H1 (cell line): ENCODE results near the gene GNA12.

Experiments
- EGR1 ChIP-seq: IDR thresholded peaks from 2 replicates; pipeline ENCODE4 v1.6.1; 2011; ENCODE audit warnings: low read depth, low read length, borderline replicate concordance
- EP300 ChIP-seq, 2 experiments: IDR thresholded peaks; 1 replicate in 1 of 2; 2 replicates in 1 of 2; pipeline ENCODE4 v1.6.1; 2011 to 2012; ENCODE audit warnings: low read depth in 2 of 2, low read length in 2 of 2, mild to moderate bottlenecking in 2 of 2, borderline replicate concordance in 1 of 2, inconsistent platforms in 1 of 2, moderate library complexity in 1 of 2
- EZH2 ChIP-seq: fragments of 200-600 bp; sonication (generic); IDR thresholded peaks from 2 replicates; pipeline ENCODE4 v1.7.1; 2012; ENCODE audit warnings: low read depth, mild to moderate bottlenecking, moderate library complexity, low read length, inconsistent platforms; ENCODE audit not compliant: severe bottlenecking
- GABPA ChIP-seq: IDR thresholded peaks from 2 replicates; pipeline ENCODE4 v1.6.1; 2011; ENCODE audit warnings: mild to moderate bottlenecking, low read length, moderate library complexity, borderline replicate concordance; ENCODE audit not compliant: insufficient read depth
- HDAC2 ChIP-seq, 2 experiments: fragments of 300-600 bp in 1 of 2; sonication (generic) in 1 of 2; IDR thresholded peaks; 2 replicates each; pipeline ENCODE4 v1.6.1; 2011 to 2012; ENCODE audit warnings: low read depth in 2 of 2, low read length in 2 of 2, mild to moderate bottlenecking in 2 of 2, moderate library complexity in 2 of 2, borderline replicate concordance in 1 of 2, inconsistent platforms in 1 of 2
- JUND ChIP-seq: IDR thresholded peaks from 2 replicates; pipeline ENCODE4 v1.6.1; 2011; ENCODE audit warnings: mild to moderate bottlenecking, improper control_type of control experiment, low read length
- POLR2A ChIP-seq, 2 experiments: IDR thresholded peaks; 1 replicate in 1 of 2; 2 replicates in 1 of 2; pipeline ENCODE4 v1.6.1; 2011; ENCODE audit warnings: low read depth in 2 of 2, low read length in 2 of 2, mild to moderate bottlenecking in 2 of 2; ENCODE audit errors: control extremely low read depth in 1 of 2
- POLR2AphosphoS5 ChIP-seq: IDR thresholded peaks from 2 replicates; pipeline ENCODE4 v1.6.1; 2011; ENCODE audit warnings: low read depth, low read length
- RFX5 ChIP-seq: IDR thresholded peaks from 2 replicates; pipeline ENCODE4 v1.6.1; 2011; ENCODE audit warnings: low read depth, low read length, improper control_type of control experiment, borderline replicate concordance
- SRF ChIP-seq: IDR thresholded peaks from 2 replicates; pipeline ENCODE4 v1.6.1; 2011; ENCODE audit warnings: mild to moderate bottlenecking, low read depth, low read length, moderate library complexity
- TCF12 ChIP-seq: IDR thresholded peaks from 2 replicates; pipeline ENCODE4 v1.6.1; 2011; ENCODE audit warnings: low read depth, mild to moderate bottlenecking, low read length
- TF ChIP-seq, protein P1 (sequence below): IDR thresholded peaks from 2 replicates; pipeline ENCODE4 v1.6.1; 2012; ENCODE audit warnings: inconsistent platforms
- TF ChIP-seq, protein P2 (sequence below): IDR thresholded peaks from 2 replicates; pipeline ENCODE4 v1.6.1; 2011; ENCODE audit warnings: low read depth, mild to moderate bottlenecking, low read length; ENCODE audit not compliant: insufficient read depth
- TF ChIP-seq, protein P3 (sequence below), 3 experiments: IDR thresholded peaks; 1 replicate in 2 of 3; 2 replicates in 1 of 3; pipeline versions ENCODE4 v1.5.1 to v1.6.1; 2011; ENCODE audit warnings: low read length in 3 of 3, mild to moderate bottlenecking in 3 of 3, inconsistent platforms in 2 of 3, low read depth in 1 of 3, moderate library complexity in 1 of 3; ENCODE audit not compliant: insufficient read depth in 1 of 3; ENCODE audit errors: control extremely low read depth in 1 of 3

DNA sequence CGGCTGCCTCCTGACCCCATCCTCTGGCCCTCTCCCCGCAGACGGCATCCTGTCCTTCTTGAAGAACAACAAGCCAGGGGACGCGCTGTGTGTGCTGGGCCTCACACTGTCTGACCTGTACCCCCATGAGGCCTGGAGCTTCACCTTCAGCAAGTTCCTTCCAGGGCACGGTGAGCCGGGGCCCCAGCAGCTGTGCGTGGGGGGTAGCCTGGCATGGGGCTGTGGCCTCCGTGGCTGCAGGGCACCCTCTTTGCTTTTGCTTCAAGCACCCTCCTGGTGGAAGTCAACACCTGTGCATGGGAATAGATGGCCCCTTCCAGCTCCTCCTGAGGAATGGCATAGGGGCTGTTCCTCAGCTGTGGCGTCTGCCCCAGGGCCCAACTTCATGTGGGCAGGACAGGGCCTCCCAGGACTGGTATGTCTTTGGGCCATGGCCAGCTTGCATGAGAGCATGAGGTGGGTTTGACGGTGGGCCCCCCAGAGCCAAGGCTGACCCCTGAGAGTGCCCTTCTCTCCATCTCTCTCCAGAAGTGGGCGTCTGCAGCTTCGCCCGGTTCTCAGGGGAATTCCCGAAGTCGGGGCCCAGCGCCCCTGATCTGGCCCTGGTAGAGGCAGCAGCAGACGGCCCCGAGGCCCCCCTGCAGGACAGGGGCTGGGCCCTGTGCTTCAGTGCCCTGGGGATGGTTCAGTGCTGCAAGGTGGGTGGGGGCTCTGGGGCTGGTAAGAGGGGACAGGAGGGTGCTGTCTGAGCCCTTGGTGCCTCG is 135.4 kb downstream of the GNA12 start:
- TF ChIP-seq, protein P1, sequence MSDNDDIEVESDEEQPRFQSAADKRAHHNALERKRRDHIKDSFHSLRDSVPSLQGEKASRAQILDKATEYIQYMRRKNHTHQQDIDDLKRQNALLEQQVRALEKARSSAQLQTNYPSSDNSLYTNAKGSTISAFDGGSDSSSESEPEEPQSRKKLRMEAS = no peak
- no peak for TF ChIP-seq EGR1
- no peak for TF ChIP-seq HDAC2 (IDR thresholded peaks at IDR 0.05; ENCODE audit: borderline replicate concordance in 1 of 2, low read depth in 2 of 2, low read length in 2 of 2)
- TF ChIP-seq RFX5 = no peak
- TF ChIP-seq, protein P2, sequence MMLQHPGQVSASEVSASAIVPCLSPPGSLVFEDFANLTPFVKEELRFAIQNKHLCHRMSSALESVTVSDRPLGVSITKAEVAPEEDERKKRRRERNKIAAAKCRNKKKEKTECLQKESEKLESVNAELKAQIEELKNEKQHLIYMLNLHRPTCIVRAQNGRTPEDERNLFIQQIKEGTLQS = no peak
- no peak for TF ChIP-seq GABPA
- TF ChIP-seq POLR2A (IDR thresholded peaks at IDR 0.05; ENCODE audit: control extremely low read depth in 1 of 2, low read depth in 2 of 2, low read length in 2 of 2) = no peak
- TF ChIP-seq, protein P3, sequence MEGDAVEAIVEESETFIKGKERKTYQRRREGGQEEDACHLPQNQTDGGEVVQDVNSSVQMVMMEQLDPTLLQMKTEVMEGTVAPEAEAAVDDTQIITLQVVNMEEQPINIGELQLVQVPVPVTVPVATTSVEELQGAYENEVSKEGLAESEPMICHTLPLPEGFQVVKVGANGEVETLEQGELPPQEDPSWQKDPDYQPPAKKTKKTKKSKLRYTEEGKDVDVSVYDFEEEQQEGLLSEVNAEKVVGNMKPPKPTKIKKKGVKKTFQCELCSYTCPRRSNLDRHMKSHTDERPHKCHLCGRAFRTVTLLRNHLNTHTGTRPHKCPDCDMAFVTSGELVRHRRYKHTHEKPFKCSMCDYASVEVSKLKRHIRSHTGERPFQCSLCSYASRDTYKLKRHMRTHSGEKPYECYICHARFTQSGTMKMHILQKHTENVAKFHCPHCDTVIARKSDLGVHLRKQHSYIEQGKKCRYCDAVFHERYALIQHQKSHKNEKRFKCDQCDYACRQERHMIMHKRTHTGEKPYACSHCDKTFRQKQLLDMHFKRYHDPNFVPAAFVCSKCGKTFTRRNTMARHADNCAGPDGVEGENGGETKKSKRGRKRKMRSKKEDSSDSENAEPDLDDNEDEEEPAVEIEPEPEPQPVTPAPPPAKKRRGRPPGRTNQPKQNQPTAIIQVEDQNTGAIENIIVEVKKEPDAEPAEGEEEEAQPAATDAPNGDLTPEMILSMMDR (IDR thresholded peaks at IDR 0.05; ENCODE audit: control extremely low read depth in 1 of 3, insufficient read depth in 1 of 3, low read depth in 1 of 3, low read length in 3 of 3) = no peak
- no peak for TF ChIP-seq EP300 (IDR thresholded peaks at IDR 0.05; ENCODE audit: borderline replicate concordance in 1 of 2, low read depth in 2 of 2, low read length in 2 of 2)
- no peak for TF ChIP-seq SRF
- TF ChIP-seq TCF12 = no peak
- no peak for TF ChIP-seq JUND
- TF ChIP-seq POLR2AphosphoS5 = no peak
- TF ChIP-seq EZH2 = no peak
